Skeletal muscle tissue (tissue), 4 donors: Measurements from ENCODE around the gene ARMC8. TPM values are rescaled to one million over a fixed set of nuclear protein-coding genes. Genes with fewer than 3 reads are reported as not detected.

Experiments used
- H3K27ac ChIP-seq: one replicate; pipeline ENCODE4 v1.7.0; 2013; ENCODE audit warnings: mild to moderate bottlenecking, low read depth, low read length, inconsistent platforms
- H3K27me3 ChIP-seq, 3 donors: one replicate each; pipeline ENCODE4 v1.7.0; 2013; ENCODE audit warnings: low read length in 3 of 3; ENCODE audit not compliant: control insufficient read depth in 3 of 3, insufficient read depth in 3 of 3
- H3K36me3 ChIP-seq, 3 donors: one replicate each; pipeline ENCODE4 v1.7.0; 2013; ENCODE audit warnings: low read length in 3 of 3; ENCODE audit not compliant: control insufficient read depth in 3 of 3, insufficient read depth in 3 of 3
- H3K4me1 ChIP-seq, 3 donors: one replicate each; pipeline ENCODE4 v1.7.0; 2013; ENCODE audit warnings: low read length in 3 of 3, mild to moderate bottlenecking in 3 of 3; ENCODE audit not compliant: control insufficient read depth in 3 of 3, insufficient read depth in 3 of 3
- H3K4me3 ChIP-seq, 3 donors: one replicate each; pipeline ENCODE4 v1.7.0; 2013; ENCODE audit warnings: low read length in 3 of 3
- H3K9ac ChIP-seq, 3 donors: one replicate each; pipeline ENCODE4 v1.7.0; 2013; ENCODE audit warnings: low read length in 3 of 3, mild to moderate bottlenecking in 3 of 3, moderate library complexity in 2 of 3, low read depth in 1 of 3
- H3K9me3 ChIP-seq, 3 donors: one replicate each; pipeline ENCODE4 v1.7.0; 2013; ENCODE audit warnings: low read length in 3 of 3; ENCODE audit not compliant: control insufficient read depth in 3 of 3
- total RNA-seq: library from RNA; depleted of rRNA; stranded (reverse); fragments of >200 nt; gene quantifications from one replicate; pipeline ENCODE4 v1.2.3, GENCODE V29; 2014
- donor health status: Osteomylitis.

Gene ARMC8
- total RNA-seq, 1 donor from 2014 or later: 60.5 TPM

GRCh38 chr3:138219255-138219654 is 32.2 kb downstream of the ARMC8 start:
- Histone ChIP-seq H3K4me3 (no peak overlapping the region), H3K27ac (no peak overlapping the region), H3K36me3 (peaks cover 6 to 11% (median 8%) of the 10 kb centered on the region in 3 donors), H3K9me3 (no peaks in the 10 kb centered on the region), H3K27me3 (no peaks in the 10 kb centered on the region), H3K4me1 (peaks cover 0 to 5% (median 0%) of the 10 kb centered on the region in 3 donors), H3K9ac (no peak overlapping the region)

GRCh38 chr3:138220242-138220641 is 33.1 kb downstream of the ARMC8 start:
- Histone ChIP-seq H3K4me3 (no peak overlapping the region), H3K4me1 (peaks cover 0 to 5% (median 0%) of the 10 kb centered on the region in 3 donors), H3K9me3 (no peaks in the 10 kb centered on the region), H3K9ac (no peak overlapping the region), H3K27ac (no peak overlapping the region), H3K36me3 (peaks cover 13 to 21% (median 17%) of the 10 kb centered on the region in 3 donors), H3K27me3 (no peaks in the 10 kb centered on the region)

GRCh38 chr3:138220788-138221187 is 33.7 kb downstream of the ARMC8 start:
- Histone ChIP-seq H3K36me3 (peaks cover 13 to 26% (median 22%) of the 10 kb centered on the region in 3 donors), H3K4me1 (peaks cover 0 to 5% (median 0%) of the 10 kb centered on the region in 3 donors), H3K9ac (no peak overlapping the region), H3K27me3 (no peaks in the 10 kb centered on the region), H3K27ac (no peak overlapping the region), H3K4me3 (no peak overlapping the region), H3K9me3 (no peaks in the 10 kb centered on the region)

GRCh38 chr3:138222131-138222941 is 35.2 kb downstream of the ARMC8 start:
- Histone ChIP-seq H3K27me3 (no peaks in the 10 kb centered on the region), H3K4me1 (peaks cover 0 to 5% (median 0%) of the 10 kb centered on the region in 3 donors), H3K9me3 (no peaks in the 10 kb centered on the region), H3K36me3 (peaks cover 13 to 37% (median 22%) of the 10 kb centered on the region in 3 donors), H3K9ac (no peak overlapping the region), H3K27ac (no peak overlapping the region), H3K4me3 (no peak overlapping the region)

GRCh38 chr3:138222942-138223287 is 35.8 kb downstream of the ARMC8 start:
- Histone ChIP-seq H3K27me3 (no peaks in the 10 kb centered on the region), H3K27ac (no peak overlapping the region)

GRCh38 chr3:138227650-138228049 is 40.5 kb downstream of the ARMC8 start:
- H3K27me3 ChIP-seq: no peaks in the 10 kb centered on the region
- H3K4me1 ChIP-seq: no peaks in the 10 kb centered on the region
- peaks cover 20 to 66% (median 30%) of the 10 kb centered on the region in 3 donors for H3K36me3 ChIP-seq
- no peak overlapping the region for H3K4me3 ChIP-seq
- H3K9ac ChIP-seq: no peak overlapping the region
- H3K27ac ChIP-seq: no peak overlapping the region
- no peaks in the 10 kb centered on the region for H3K9me3 ChIP-seq

More at GRCh38 chr3:138222942-138223287, 35.8 kb downstream of the ARMC8 start:
- Histone ChIP-seq H3K36me3 (peaks cover 13 to 41% (median 22%) of the 10 kb centered on the region in 3 donors), H3K4me1 (peaks cover 0 to 3% (median 0%) of the 10 kb centered on the region in 3 donors), H3K9me3 (no peaks in the 10 kb centered on the region), H3K9ac (no peak overlapping the region), H3K4me3 (no peak overlapping the region)

GRCh38 chr3:138230525-138230924 is 43.4 kb downstream of the ARMC8 start:
- Histone ChIP-seq H3K9ac (no peak overlapping the region), H3K27me3 (no peaks in the 10 kb centered on the region), H3K9me3 (no peaks in the 10 kb centered on the region), H3K4me1 (no peaks in the 10 kb centered on the region), H3K36me3 (peaks cover 10 to 53% (median 23%) of the 10 kb centered on the region in 3 donors), H3K4me3 (no peak overlapping the region), H3K27ac (no peak overlapping the region)

GRCh38 chr3:138232705-138233364 is 45.7 kb downstream of the ARMC8 start:
- H3K27ac ChIP-seq: no peak overlapping the region
- no peak overlapping the region for H3K9ac ChIP-seq
- H3K36me3 ChIP-seq: peaks cover 14 to 50% (median 37%) of the 10 kb centered on the region in 3 donors
- no peaks in the 10 kb centered on the region for H3K27me3 ChIP-seq
- no peaks in the 10 kb centered on the region for H3K4me1 ChIP-seq
- H3K9me3 ChIP-seq: no peaks in the 10 kb centered on the region
- H3K4me3 ChIP-seq: no peak overlapping the region

GRCh38 chr3:138234401-138235179 is 47.5 kb downstream of the ARMC8 start:
- H3K9ac ChIP-seq: no peak overlapping the region
- H3K27me3 ChIP-seq: no peaks in the 10 kb centered on the region
- H3K9me3 ChIP-seq: no peaks in the 10 kb centered on the region
- H3K36me3 ChIP-seq: peaks cover 14 to 48% (median 36%) of the 10 kb centered on the region in 3 donors
- H3K27ac ChIP-seq: no peak overlapping the region
- no peak overlapping the region for H3K4me3 ChIP-seq
- H3K4me1 ChIP-seq: no peaks in the 10 kb centered on the region
